Ecto neural progenitor cell (in vitro differentiated cells): ENCODE results near the gene WDPCP.
"Not testable (repeated sequence)": the region's sequence is repeated elsewhere in the genome, so short reads cannot be mapped to it uniquely, and the experiment has no call there.

Source experiments
- DNase-seq: peaks from one replicate; pipeline ENCODE4 v3.0.0-alpha.2; 2018; ENCODE audit warnings: low spot score

Gene WDPCP

GRCh38 chr2:63590626-63591408 lies 2.5 kb upstream of the WDPCP start:
- DNase-seq: no peak

DNA sequence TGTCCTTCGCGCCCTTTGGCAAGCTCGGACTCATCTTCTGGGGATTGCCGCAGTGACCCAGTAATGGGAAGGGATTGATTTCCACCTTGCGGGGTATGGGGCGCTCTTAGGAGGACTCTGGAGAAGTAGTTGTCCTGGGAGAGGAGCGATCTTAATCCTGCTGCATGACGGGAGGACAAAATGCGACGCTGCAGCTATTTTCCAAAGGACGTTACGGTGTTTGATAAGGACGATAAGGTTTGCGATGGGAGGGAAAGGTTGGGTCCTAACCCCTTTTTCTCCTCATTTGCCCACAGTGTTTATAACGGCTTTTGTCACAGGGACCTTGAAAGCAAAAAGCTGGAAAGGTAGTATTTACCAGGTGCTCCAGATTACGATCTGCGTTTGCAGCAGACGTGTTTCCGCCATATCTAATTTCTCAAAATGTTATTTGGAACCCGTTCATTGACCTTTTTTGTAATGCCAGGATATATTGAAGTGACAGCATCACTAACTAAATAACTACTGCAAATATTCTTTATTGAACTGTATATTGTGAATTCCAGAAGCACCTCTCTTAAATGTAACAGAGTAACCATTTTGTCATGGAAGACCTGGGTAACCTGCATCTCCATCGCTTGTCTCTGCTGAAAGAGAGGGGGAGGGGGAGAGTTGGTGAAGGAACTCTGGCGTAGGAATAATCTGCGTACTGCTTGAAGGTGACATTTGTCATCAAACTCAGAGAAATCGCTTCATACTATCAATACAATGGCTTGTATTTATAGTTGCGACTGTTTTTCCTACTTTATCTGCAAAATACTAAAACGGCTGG lies 1.1 kb upstream of the WDPCP start:
- no peak for DNase-seq

GRCh38 chr2:63587814-63588384 lies 378 bp downstream of the WDPCP start:
- no peak for DNase-seq

DNA sequence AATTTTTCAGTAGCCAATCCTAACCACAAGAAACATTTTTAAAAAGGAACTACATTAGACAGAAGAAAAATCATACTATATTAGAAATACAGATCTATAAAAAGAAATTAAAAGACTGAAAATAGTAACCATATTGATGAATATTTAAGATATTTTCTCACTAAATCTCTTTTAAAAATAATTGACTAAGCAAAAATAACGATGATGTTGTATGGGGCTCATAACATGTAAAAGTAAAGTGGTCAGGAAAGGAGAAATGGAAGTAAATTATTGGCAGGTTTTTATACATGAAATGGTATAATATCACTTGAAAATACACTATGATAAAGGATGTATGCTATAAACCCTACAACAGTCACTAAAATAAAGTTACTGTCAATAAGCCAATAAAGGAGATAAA lies 5.4 kb downstream of the WDPCP start:
- DNase-seq: no peak

DNA sequence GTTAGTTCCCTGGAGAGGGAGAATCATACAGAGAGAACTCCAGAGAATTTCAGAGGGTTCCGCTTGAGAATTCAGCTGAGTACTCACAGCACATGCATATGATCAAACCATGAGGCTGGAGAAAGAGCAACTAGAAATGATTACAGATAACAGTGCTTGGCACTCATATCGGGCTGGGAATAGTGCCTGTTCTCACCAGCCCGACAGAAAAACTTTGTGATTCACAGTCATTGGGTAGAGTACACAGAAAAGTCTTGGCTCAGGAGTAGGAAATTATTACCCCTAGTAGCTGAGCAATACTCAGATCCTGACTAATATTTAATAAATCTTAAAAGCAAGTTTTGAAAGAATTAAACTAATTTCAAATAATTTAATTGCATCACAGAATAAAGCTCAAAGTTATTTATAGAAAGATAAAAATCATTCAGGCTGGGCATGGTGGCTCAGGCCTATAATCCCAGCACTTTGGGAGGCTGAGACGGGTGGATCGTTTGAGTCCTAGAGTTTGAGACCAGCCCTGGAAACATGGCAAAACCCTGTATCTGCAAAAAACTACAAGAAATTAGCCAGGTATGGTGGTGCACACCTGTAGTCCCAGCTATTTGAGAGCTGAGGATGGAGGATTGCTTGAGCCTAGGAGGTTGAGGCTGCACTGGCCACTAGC lies 6.8 kb downstream of the WDPCP start:
- no peak for DNase-seq

DNA sequence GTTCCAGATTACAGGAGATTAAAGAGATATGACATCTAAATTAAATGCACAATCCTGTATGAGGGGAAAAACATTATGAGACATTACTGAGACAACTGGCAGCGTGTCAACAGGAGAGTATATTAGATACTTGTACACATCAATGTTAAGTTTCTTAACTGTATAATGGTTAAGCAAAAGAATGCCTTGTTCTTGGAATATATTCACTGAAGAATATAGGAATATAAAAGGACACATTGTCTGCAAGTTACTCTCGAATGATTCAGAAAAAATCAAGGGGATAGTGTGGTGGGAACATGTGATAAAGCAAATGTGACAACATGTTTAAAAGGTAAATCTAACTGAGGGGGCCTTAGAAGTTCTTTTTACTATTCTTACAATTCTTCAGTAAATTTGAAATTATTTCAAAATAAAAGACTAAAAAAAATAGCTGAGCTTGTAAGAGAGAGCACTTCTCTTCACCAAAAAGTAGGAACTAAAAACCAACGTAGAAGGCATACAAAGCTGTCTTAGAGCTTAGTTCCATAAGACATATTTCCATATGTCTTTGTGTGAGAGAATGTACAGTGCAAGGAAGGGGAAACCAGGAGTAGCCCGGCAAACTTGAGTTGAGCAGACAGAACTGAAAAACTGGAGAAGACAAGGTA lies 7.5 kb downstream of the WDPCP start:
- no peak for DNase-seq

GRCh38 chr2:63578767-63579166 lies 9.5 kb downstream of the WDPCP start:
- no peak for DNase-seq

GRCh38 chr2:63576546-63576945 lies 11.7 kb downstream of the WDPCP start:
- no peak for DNase-seq

- not testable (repeated sequence) for DNase-seq
Observed at GRCh38 chr2:63573726-63574345, 14.4 kb downstream of the WDPCP start.

GRCh38 chr2:63573026-63573425 lies 15.3 kb downstream of the WDPCP start:
- DNase-seq: not testable (repeated sequence)

DNA sequence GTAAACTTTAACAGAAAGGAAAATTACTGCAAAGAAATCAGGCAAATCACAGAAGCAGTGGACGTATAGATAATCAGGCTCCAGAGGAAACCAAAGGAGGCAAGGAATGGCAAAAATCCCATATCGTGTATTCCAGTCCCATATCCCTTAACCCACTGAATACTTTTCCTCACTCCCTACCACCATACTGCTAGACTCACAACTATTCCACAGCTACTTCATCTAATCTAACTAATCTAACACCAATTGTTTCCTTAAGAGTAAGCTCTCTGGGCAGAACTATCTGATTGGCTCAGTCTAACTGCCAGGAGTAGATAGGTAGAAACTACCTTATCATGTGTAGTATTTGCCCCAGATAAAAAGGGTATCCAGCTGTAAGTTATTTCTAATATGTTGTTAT lies 16.3 kb downstream of the WDPCP start:
- DNase-seq: no peak

GRCh38 chr2:63571291-63571690 lies 17.0 kb downstream of the WDPCP start:
- DNase-seq: no peak

GRCh38 chr2:63569740-63570139 lies 18.5 kb downstream of the WDPCP start:
- DNase-seq: no peak

GRCh38 chr2:63562751-63563150 lies 25.5 kb downstream of the WDPCP start:
- no peak for DNase-seq

- not testable (repeated sequence) for DNase-seq
Observed at GRCh38 chr2:63558922-63559321, 29.4 kb downstream of the WDPCP start.

DNA sequence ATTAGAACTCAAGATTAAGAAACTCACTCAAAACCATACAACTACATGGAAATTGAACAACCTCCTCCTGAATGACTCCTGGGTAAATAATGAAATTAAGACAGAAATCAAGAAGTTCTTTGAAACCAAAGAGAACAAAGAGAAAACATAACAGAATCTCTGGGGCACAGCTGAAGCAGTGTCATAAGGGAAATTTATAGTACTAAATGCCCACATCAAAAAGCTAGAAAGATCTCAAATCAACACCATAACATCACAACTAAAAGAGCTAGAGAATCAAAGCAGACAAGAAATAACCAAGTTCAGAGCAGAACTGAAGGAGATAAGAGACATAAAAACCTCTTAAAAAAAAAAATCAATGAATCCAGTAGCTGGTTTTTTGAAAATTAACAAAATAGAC lies 30.5 kb downstream of the WDPCP start:
- DNase-seq: not testable (repeated sequence)

- no peak for DNase-seq
Observed at GRCh38 chr2:63555931-63556330, 32.3 kb downstream of the WDPCP start.

GRCh38 chr2:63555299-63555698 lies 33.0 kb downstream of the WDPCP start:
- no peak for DNase-seq

- DNase-seq: no peak
Observed at GRCh38 chr2:63553049-63553448, 35.2 kb downstream of the WDPCP start.

DNA sequence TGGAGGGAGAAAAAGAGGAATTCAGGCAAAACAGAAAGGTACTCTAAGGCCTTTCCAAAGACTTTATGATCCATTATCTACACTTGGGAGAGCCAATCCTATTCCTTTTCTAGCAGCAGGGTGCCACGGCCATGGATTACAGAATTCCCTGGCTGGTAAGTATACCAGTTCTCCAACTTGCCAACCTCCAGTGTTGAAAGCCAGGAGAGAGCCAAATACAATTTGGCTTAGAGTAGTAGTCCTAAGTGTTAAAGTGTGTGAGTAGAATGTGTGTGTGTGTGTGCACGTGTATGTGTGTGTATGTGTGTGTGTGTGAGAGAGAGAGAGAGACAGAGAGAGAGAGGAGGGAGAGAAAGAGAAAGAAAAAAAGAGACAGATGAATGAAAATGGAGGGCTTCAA lies 43.3 kb downstream of the WDPCP start:
- DNase-seq: no peak

GRCh38 chr2:63544017-63544627 lies 44.2 kb downstream of the WDPCP start:
- DNase-seq: no peak
